VCaP (cell line): ENCODE measurements around the gene NR1I2.

Experiments
- H3K27ac ChIP-seq: fragments of 450-650 bp; 2 replicates; pipeline ENCODE4 v1.5.1; 2017
- TF ChIP-seq, protein P1 (sequence below): fragments of 450-650 bp; conservative IDR thresholded peaks from 2 replicates; pipeline ENCODE4 v1.5.1; 2017; ENCODE audit warnings: mild to moderate bottlenecking, moderate library complexity

NR1I2 gene

DNA sequence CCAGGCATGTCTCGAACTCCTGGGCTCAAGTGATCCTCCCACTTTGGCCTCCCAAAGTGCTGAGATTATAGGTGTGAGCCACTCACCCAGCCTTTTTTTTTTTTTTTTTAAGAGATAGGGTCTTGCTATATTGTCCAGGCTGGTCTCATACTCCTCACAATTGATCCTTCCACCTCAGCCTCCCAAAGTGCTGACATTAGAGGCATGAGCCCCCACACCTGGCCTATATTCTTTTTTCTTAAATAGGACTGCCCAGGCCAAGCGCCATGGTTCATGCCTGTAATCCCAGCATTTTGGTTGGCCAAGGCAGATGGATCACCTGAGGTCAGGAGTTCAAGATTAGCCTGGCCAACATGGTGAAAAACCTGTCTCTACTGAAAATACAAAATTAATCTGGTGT is 12.5 kb downstream of the NR1I2 start:
- TF ChIP-seq, protein P1, sequence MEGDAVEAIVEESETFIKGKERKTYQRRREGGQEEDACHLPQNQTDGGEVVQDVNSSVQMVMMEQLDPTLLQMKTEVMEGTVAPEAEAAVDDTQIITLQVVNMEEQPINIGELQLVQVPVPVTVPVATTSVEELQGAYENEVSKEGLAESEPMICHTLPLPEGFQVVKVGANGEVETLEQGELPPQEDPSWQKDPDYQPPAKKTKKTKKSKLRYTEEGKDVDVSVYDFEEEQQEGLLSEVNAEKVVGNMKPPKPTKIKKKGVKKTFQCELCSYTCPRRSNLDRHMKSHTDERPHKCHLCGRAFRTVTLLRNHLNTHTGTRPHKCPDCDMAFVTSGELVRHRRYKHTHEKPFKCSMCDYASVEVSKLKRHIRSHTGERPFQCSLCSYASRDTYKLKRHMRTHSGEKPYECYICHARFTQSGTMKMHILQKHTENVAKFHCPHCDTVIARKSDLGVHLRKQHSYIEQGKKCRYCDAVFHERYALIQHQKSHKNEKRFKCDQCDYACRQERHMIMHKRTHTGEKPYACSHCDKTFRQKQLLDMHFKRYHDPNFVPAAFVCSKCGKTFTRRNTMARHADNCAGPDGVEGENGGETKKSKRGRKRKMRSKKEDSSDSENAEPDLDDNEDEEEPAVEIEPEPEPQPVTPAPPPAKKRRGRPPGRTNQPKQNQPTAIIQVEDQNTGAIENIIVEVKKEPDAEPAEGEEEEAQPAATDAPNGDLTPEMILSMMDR: no peak
- H3K27ac ChIP-seq: no peak overlapping the region

DNA sequence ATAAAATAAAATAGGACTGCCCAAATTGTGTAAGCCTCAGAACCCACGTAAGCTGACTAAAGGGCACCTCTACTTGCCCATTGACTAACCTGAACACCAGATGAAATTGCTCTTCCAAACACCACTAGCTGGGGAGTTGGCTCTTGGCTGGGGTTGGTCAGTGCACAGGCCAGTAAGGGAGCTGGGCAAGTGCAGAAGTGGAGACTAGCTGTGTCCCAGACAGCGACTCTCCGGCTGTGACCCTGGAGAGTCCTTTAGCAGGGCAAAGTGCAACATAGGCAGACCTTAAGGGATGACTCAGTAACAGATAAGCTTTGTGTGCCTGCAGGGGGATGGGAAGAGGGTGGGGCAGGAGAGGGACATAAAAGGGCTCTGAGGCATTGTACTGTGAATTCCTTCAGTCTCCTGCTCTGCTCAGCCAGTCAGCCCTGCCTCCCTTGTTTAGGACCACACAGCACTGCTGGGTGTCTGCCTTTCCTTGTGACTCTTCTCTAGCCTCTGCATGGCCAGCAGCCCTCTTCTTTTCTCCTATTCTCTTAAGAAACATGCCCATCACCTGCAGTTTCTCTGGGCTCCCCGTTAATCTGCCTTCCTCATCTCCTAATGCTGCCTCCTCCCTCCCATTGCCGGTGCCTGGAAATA is 13.2 kb downstream of the NR1I2 start:
- H3K27ac ChIP-seq: no peak overlapping the region
- TF ChIP-seq, protein P1: no peak

DNA sequence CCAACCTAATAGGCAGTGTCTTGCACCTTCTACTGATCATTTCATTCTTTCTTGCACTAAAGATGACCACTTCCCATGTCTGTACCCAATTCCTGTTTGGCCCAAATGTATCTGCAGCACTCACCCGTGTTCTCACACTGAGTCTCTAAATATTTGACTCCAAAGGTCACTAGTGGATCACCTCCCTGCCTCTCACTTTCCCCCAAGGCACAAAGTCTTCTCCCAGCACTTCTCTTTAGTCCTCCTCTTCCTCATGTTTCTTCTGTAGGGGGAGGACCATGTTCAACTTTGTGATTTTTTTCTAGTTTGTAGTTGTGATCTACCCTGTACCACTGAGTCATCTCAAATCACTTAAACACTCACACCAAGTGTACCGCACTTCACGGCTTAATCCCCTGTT is 13.9 kb downstream of the NR1I2 start:
- no peak overlapping the region for H3K27ac ChIP-seq
- TF ChIP-seq, protein P1: no peak

DNA sequence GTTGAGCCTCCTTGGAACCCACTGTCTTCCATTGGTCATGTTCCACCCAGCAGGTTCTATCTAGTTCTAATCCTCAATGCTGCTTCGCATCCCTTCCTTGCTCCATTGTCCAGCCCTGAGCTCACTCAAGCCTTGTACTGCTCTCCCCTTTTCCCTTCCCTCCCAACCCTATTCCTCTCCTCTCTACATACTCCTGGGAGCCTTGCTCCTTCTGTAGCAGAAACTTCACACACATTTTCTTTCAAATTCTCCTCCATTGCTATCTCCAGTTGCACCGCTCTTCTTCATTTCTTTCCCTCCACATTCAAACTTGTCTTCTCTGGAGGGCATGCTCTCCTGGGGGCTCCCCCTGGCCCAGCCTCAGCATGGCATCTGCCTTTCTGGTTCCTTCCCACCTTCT is 14.5 kb downstream of the NR1I2 start:
- no peak overlapping the region for H3K27ac ChIP-seq
- TF ChIP-seq, protein P1: no peak

DNA sequence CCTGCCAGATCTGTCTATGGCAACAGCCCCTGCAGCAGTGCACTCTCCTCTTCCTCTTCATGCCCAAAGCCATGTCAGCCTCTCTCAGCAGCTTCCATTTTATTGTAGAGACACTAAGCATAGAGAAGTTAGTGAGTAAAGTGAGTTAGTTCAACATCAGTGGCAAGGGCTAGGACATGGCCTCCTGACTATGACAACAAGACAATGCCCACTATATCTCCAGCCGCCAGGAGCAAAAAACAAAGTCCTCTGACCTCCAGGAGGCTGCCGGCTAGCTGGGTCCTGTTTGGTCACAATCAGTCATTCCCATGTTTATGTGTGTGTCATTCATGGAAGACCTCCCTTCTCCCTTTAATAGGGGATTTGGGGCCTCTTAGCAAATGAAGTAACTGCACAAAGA is 14.9 kb downstream of the NR1I2 start:
- no peak overlapping the region for H3K27ac ChIP-seq
- TF ChIP-seq, protein P1: no peak

DNA sequence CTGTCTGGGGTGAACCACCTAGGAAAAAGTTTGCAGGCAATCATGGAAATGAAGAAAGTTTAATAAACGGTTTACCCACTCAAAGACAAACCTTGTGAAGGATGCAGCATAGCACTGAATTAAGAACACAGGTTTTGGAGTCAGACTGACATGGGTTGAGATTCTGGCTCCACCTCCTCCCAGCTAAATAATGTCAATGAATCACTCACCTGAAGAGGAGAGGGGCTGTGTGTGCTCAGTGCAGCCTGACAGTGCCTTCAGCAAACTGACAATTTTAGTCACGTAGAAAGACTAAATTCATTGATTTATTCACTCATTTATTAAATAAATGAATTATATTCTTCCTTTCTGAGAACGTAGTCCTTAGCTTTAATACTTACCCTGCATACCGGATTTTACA is 18.9 kb downstream of the NR1I2 start:
- TF ChIP-seq, protein P1: no peak
- no peak overlapping the region for H3K27ac ChIP-seq

DNA sequence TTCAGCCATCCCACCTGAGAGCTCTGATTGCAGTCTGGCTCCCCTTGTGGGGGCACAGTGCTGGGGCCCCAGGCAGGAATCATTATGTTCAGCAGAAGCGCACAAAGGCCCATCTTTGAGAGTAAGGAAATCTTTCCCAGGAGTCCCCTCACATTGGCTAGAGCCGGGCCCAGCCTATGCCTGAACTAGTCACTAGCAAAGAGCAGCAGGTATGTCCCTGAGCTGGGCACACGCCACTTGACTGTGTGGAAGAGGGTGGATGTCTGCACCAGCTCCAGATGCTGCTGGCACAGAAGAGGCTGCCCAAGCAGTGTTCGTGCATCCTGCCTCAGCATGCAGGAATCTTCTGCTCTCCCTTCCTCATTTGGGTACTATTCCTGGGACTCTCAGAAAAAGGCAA is 26.3 kb downstream of the NR1I2 start:
- TF ChIP-seq, protein P1: no peak

More for the DNA sequence above, 26.3 kb downstream of the NR1I2 start:
- H3K27ac ChIP-seq: no peak overlapping the region
